ENCODE results near the gene KRTAP10-1.

- no peak for TF ChIP-seq CTCF (IDR thresholded peaks at IDR 0.05)
- TF ChIP-seq POLR2AphosphoS5 (IDR thresholded peaks at IDR 0.05): no peak
- no peak for TF ChIP-seq POLR2A (IDR thresholded peaks at IDR 0.05)
- TF ChIP-seq EP300 (IDR thresholded peaks at IDR 0.05): no peak
These were observed 18.6 kb downstream of the KRTAP10-1 start for GRCh38 chr21:44521301-44521927.
